Fibroblast of lung (primary cell): ENCODE measurements around the gene DLD. TPM values are rescaled to one million over a fixed set of nuclear protein-coding genes. Genes with fewer than 3 reads are reported as not detected.

Experiments
- DNase-seq, 2 donors: peaks; one replicate each; pipeline versions ENCODE4 v3.0.0 to v3.0.0-alpha.2; 2010; ENCODE audit warnings: low read depth in 2 of 2
- H2AFZ ChIP-seq: 2 replicates; pipeline ENCODE4 v1.5.1; 2012; ENCODE audit warnings: low read length, control low read depth, inconsistent platforms
- H3K27ac ChIP-seq: 2 replicates; pipeline ENCODE4 v1.5.1; 2011; ENCODE audit warnings: low read length, control low read depth; ENCODE audit not compliant: insufficient read depth
- H3K27me3 ChIP-seq: 2 replicates; pipeline ENCODE4 v1.5.1; 2011; ENCODE audit warnings: mild to moderate bottlenecking, low read length; ENCODE audit not compliant: control insufficient read depth, insufficient read depth
- H3K36me3 ChIP-seq: 2 replicates; pipeline ENCODE4 v1.5.1; 2011; ENCODE audit warnings: low read length; ENCODE audit not compliant: control insufficient read depth, insufficient read depth
- H3K4me1 ChIP-seq: 2 replicates; pipeline ENCODE4 v1.5.1; 2011; ENCODE audit warnings: low read length; ENCODE audit not compliant: control insufficient read depth, insufficient read depth; ENCODE audit errors: extremely low read depth
- H3K4me2 ChIP-seq: 2 replicates; pipeline ENCODE4 v1.5.1; 2011; ENCODE audit warnings: low read length, control low read depth; ENCODE audit not compliant: insufficient read depth; ENCODE audit errors: extremely low read depth
- H3K4me3 ChIP-seq, 4 experiments: fragments of 200-600 bp in 1 of 4; sonication (generic) in 1 of 4; replicated peaks in 1 of 4; 2 replicates each; pipeline ENCODE4 v1.5.1; 2011 to 2016; ENCODE audit warnings: low read length in 4 of 4, low read depth in 3 of 4, mild to moderate bottlenecking in 3 of 4, control low read depth in 2 of 4, inconsistent platforms in 1 of 4, mixed read lengths in 1 of 4; ENCODE audit not compliant: insufficient read depth in 1 of 4; ENCODE audit errors: control extremely low read depth in 1 of 4
- H3K79me2 ChIP-seq: 2 replicates; pipeline ENCODE4 v1.5.1; 2012; ENCODE audit warnings: mild to moderate bottlenecking, low read length, inconsistent platforms; ENCODE audit not compliant: control insufficient read depth, insufficient read depth
- H3K9ac ChIP-seq: 2 replicates; pipeline ENCODE4 v1.5.1; 2011; ENCODE audit warnings: mild to moderate bottlenecking, low read length, control low read depth; ENCODE audit not compliant: insufficient read depth
- H3K9me3 ChIP-seq: 2 replicates; pipeline ENCODE4 v1.5.1; 2012; ENCODE audit warnings: low read depth, low read length; ENCODE audit not compliant: control insufficient read depth, insufficient read depth
- H4K20me1 ChIP-seq: 2 replicates; pipeline ENCODE4 v1.5.1; 2011; ENCODE audit warnings: low read length; ENCODE audit not compliant: control insufficient read depth, insufficient read depth; ENCODE audit errors: extremely low read depth
- EZH2 ChIP-seq: IDR thresholded peaks from 2 replicates; pipeline ENCODE4 v1.5.1; 2012; ENCODE audit warnings: low read length, control low read depth, mild to moderate bottlenecking; ENCODE audit errors: missing control alignments
- polyA plus RNA-seq, 2 donors: library from polyadenylated mRNA; depleted of rRNA in 1 of 2; stranded (reverse) in 1 of 2; unstranded in 1 of 2; fragments of >200 nt; gene quantifications; 2 replicates each; pipeline ENCODE4 v1.2.1, GENCODE V29; 2011 to 2012; ENCODE audit warnings: missing spikeins in 1 of 2
- total RNA-seq: library from RNA; depleted of rRNA; stranded (reverse); fragments of >200 nt; gene quantifications from 2 replicates; pipeline ENCODE4 v1.2.1, GENCODE V29; 2014
- TF ChIP-seq, protein P1 (sequence below), 2 donors: IDR thresholded peaks in 1 of 2; conservative IDR thresholded peaks in 1 of 2; 1 replicate in 1 of 2; 2 replicates in 1 of 2; pipeline ENCODE4 v1.5.1; 2011 to 2012; ENCODE audit warnings: low read length in 2 of 2, control low read depth in 1 of 2, inconsistent platforms in 1 of 2, low read depth in 1 of 2, mild to moderate bottlenecking in 1 of 2

DLD gene
- total and polyA plus RNA-seq, 2 donors (not counting 1 experiment from before 2014, with no cell fraction given) = 48.6 to 160 TPM

DNA sequence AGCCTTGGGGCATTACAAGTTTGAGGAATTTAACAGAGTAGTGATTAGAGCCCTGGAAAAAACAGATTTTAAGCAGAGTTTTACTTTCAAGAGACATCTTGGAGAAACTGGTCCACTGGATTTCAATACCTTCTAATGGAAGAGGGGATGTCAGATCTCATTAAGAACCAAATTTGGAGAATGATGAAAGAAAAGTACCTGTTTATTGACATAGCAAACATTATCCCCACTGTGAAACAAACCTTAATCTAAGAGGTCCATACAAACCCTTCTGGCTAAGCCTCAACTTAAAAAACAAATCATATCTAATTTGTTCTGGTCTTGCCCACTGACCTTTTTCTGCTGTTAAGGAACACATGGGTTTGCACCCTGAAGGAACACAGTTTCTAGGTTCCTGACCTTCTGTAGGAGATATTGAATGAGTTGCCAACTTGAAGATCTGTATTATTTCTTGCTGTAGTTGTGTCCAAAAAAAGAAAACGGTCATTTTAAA, 58.5 kb downstream of the DLD start:
- Histone ChIP-seq H3K9me3 (no peaks in the 10 kb centered on the region), H3K4me2 (peak overlapping the region; percentile 45), H3K4me3 (peak overlapping the region in 1 of 4 experiments; percentile 8), H3K36me3 (peaks cover 46% of the 10 kb centered on the region), H3K79me2 (no peaks in the 10 kb centered on the region), H3K4me1 (peaks cover 64% of the 10 kb centered on the region), H4K20me1 (no peaks in the 10 kb centered on the region), H2AFZ (no peak overlapping the region), H3K27ac (peak overlapping the region; percentile 52), H3K9ac (no peak overlapping the region), H3K27me3 (no peaks in the 10 kb centered on the region)
- no peak for DNase-seq
- TF ChIP-seq EZH2 = no peak
- TF ChIP-seq, protein P1, sequence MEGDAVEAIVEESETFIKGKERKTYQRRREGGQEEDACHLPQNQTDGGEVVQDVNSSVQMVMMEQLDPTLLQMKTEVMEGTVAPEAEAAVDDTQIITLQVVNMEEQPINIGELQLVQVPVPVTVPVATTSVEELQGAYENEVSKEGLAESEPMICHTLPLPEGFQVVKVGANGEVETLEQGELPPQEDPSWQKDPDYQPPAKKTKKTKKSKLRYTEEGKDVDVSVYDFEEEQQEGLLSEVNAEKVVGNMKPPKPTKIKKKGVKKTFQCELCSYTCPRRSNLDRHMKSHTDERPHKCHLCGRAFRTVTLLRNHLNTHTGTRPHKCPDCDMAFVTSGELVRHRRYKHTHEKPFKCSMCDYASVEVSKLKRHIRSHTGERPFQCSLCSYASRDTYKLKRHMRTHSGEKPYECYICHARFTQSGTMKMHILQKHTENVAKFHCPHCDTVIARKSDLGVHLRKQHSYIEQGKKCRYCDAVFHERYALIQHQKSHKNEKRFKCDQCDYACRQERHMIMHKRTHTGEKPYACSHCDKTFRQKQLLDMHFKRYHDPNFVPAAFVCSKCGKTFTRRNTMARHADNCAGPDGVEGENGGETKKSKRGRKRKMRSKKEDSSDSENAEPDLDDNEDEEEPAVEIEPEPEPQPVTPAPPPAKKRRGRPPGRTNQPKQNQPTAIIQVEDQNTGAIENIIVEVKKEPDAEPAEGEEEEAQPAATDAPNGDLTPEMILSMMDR (conservative IDR thresholded peaks at IDR 0.05 in 1 of 2, IDR thresholded peaks at IDR 0.05 in 1 of 2; ENCODE audit: low read depth in 1 of 2, low read length in 2 of 2) = no peak

DNA sequence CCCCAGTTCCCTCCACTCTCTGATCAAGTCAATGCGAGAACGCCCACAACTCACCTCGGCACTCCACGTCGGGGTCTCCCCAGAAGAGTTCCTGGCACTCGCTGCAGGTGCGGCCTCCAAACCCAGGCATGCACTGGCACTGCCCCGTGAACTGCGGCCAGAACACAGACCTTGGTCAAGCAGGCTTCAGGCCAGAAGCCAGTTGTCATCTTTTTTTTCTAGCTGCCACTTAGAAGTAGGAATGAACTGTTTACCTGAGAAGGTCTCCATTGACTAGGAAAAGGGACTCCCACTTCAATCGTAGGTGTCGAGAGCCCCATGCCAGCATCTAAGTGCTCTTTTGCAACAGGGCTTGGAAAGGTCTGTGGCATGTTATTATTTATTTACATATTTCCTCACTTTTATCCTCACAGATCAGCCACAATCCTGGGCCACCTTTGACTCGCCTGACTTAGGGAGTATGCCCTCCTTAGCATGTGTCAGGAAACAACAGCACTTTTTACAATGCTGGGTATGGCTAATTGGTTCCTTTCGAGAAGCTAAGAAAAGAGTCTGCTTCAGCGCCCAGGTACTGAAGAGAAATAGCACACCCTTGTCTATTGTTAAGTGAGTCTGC, 60.3 kb downstream of the DLD start:
- H3K4me1 ChIP-seq = peaks cover 63% of the 10 kb centered on the region
- peak overlapping the region; percentile 10 for H3K27ac ChIP-seq
- H3K9ac ChIP-seq = no peak overlapping the region
- H3K79me2 ChIP-seq = no peaks in the 10 kb centered on the region
- H3K36me3 ChIP-seq = peaks cover 41% of the 10 kb centered on the region
- no peaks in the 10 kb centered on the region for H3K27me3 ChIP-seq
- H4K20me1 ChIP-seq = no peaks in the 10 kb centered on the region
- H3K4me2 ChIP-seq = no peak overlapping the region
- no peaks in the 10 kb centered on the region for H3K9me3 ChIP-seq
- H3K4me3 ChIP-seq = no peak overlapping the region
- H2AFZ ChIP-seq = no peak overlapping the region
- no peak for DNase-seq
- TF ChIP-seq, protein P1 (conservative IDR thresholded peaks at IDR 0.05 in 1 of 2, IDR thresholded peaks at IDR 0.05 in 1 of 2; ENCODE audit: low read depth in 1 of 2, low read length in 2 of 2) = no peak
- no peak for TF ChIP-seq EZH2

DNA sequence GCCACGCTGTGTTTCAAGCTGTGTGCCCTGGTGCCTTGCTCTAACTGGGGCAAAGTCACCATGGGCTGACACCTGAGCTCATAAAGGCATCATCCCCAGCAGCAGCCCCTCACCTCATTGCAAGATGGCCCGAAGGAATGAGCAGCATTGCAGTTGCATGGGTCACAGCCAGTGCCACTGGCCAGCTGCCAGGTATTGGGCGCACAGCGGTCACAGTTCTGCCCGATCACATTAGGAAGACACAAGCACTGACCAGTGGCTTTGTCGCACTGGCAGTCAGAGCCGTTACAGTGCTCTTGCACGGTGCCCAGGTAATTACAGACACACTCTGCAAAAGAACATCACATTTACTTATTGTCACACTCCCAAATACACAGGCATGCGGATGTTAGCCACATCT, 60.9 kb downstream of the DLD start:
- Histone ChIP-seq H3K9me3 (no peaks in the 10 kb centered on the region), H3K4me2 (no peak overlapping the region), H3K27ac (peak overlapping the region; percentile 43), H3K36me3 (peaks cover 44% of the 10 kb centered on the region), H2AFZ (no peak overlapping the region), H3K4me3 (no peak overlapping the region), H3K9ac (no peak overlapping the region), H3K27me3 (no peaks in the 10 kb centered on the region), H3K79me2 (no peaks in the 10 kb centered on the region), H3K4me1 (peaks cover 58% of the 10 kb centered on the region), H4K20me1 (no peaks in the 10 kb centered on the region)
- no peak for TF ChIP-seq EZH2
- TF ChIP-seq, protein P1 (conservative IDR thresholded peaks at IDR 0.05 in 1 of 2, IDR thresholded peaks at IDR 0.05 in 1 of 2; ENCODE audit: low read depth in 1 of 2, low read length in 2 of 2) = no peak
- DNase-seq = no peak
